HepG2 (cell line): ENCODE measurements around the gene CFAP70. TPM values are rescaled to one million over a fixed set of nuclear protein-coding genes. Genes with fewer than 3 reads are reported as not detected.

Experiments
- ATAC-seq: fragments of 200-7000 bp; cut with Tn5 transposase; 3 replicates; pipeline ENCODE4 v1.9.1; 2020; ENCODE audit warnings: mild to moderate bottlenecking, moderate library complexity
- BruUV-seq: library from RNA; stranded (reverse); fragments of 400-500 nt; replicated peaks from 2 replicates; lab custom pipeline; 2021; lab: Mats Ljungman, UMichigan
- CTCF ChIA-PET: fragments of 300-600 bp; formaldehyde crosslinking; extraction: SDS; loops from one replicate; lab custom pipeline; 2021; ENCODE audit warnings: low total read pairs, inconsistent platforms, low intra/inter-chr PET ratio; lab: Yijun Ruan, JAX
- POLR2A ChIA-PET: fragments of 350-600 bp; sonication (Branson Sonifier 250); formaldehyde crosslinking; loops from one replicate; lab custom pipeline; 2020; ENCODE audit warnings: antibody characterized with exemption, inconsistent platforms; lab: Yijun Ruan, JAX
- DNase-seq: peaks from one replicate; pipeline ENCODE4 v3.0.0-alpha.2; 2015; ENCODE audit warnings: low spot score
- FAIRE-seq: peaks from 3 replicates; lab custom pipeline; 2011; peaks lifted over from hg19 to GRCh38; lab: Jason Lieb, UNC
- H2AFZ ChIP-seq: one replicate; pipeline ENCODE4 v1.6.1; 2011; ENCODE audit warnings: low read length, inconsistent platforms
- H3K27ac ChIP-seq: fragments of 300-600 bp; 3 replicates; pipeline ENCODE4 v1.8.0; 2011; ENCODE audit warnings: mixed run types, mild to moderate bottlenecking, mixed read lengths, low read length, inconsistent platforms; ENCODE audit not compliant: insufficient read depth; ENCODE audit errors: extremely low read length
- H3K27me3 ChIP-seq, 2 experiments: fragments of 200-600 bp in 1 of 2; 2 replicates in 1 of 2; 3 replicates in 1 of 2; pipeline versions ENCODE4 v1.6.0 to v1.8.0; 2011; ENCODE audit warnings: low read length in 2 of 2, mild to moderate bottlenecking in 2 of 2, moderate library complexity in 2 of 2, inconsistent platforms in 1 of 2; ENCODE audit not compliant: insufficient read depth in 2 of 2, control insufficient read depth in 1 of 2
- H3K36me3 ChIP-seq, 2 experiments: fragments of 200-600 bp in 1 of 2; replicated peaks in 1 of 2; 2 replicates in 1 of 2; 3 replicates in 1 of 2; pipeline versions ENCODE4 v1.5.1 to v1.8.0; 2011; ENCODE audit warnings: low read length in 2 of 2, inconsistent platforms in 1 of 2; ENCODE audit not compliant: insufficient read depth in 2 of 2, control insufficient read depth in 1 of 2
- H3K4me1 ChIP-seq: 2 replicates; pipeline ENCODE4 v1.5.1; 2012; ENCODE audit warnings: low read length, inconsistent platforms; ENCODE audit not compliant: insufficient read depth
- H3K4me2 ChIP-seq: 2 replicates; pipeline ENCODE4 v1.6.0; 2011; ENCODE audit warnings: low read depth, low read length, inconsistent platforms
- H3K4me3 ChIP-seq, 3 experiments: fragments of 200-600 bp in 1 of 3; sonication (generic), shearing (Covaris generic) in 1 of 3; replicated peaks in 1 of 3; 2 replicates each; pipeline ENCODE4 v1.5.1; 2011 to 2016; ENCODE audit warnings: low read length in 3 of 3, inconsistent platforms in 2 of 3, low read depth in 2 of 3, mild to moderate bottlenecking in 2 of 3, control low read depth in 1 of 3, mixed read lengths in 1 of 3; ENCODE audit not compliant: insufficient read depth in 1 of 3
- H3K79me2 ChIP-seq: one replicate; pipeline ENCODE4 v1.6.1; 2011; ENCODE audit warnings: low read length, inconsistent platforms; ENCODE audit not compliant: insufficient read depth
- H3K9ac ChIP-seq: 2 replicates; pipeline ENCODE4 v1.6.0; 2011; ENCODE audit warnings: mild to moderate bottlenecking, low read depth, low read length, inconsistent platforms; ENCODE audit not compliant: insufficient read depth
- H3K9me3 ChIP-seq: 2 replicates; pipeline ENCODE4 v1.5.1; 2012; ENCODE audit warnings: mild to moderate bottlenecking, low read length
- H4K20me1 ChIP-seq: 2 replicates; pipeline ENCODE4 v1.6.0; 2011; ENCODE audit warnings: inconsistent platforms, mild to moderate bottlenecking, low read length, moderate library complexity; ENCODE audit not compliant: insufficient read depth
- GATAD1 ChIP-seq: IDR thresholded peaks from 2 replicates; pipeline ENCODE4 v1.6.1; 2016; ENCODE audit warnings: missing genetic modification reagents, missing compliant biosample characterization
- NFYC ChIP-seq: IDR thresholded peaks from 2 replicates; pipeline ENCODE4 v1.6.1; 2016; ENCODE audit warnings: missing genetic modification reagents, missing compliant biosample characterization
- PPARG ChIP-seq: conservative IDR thresholded peaks from 2 replicates; pipeline ENCODE4 v1.6.1; 2016; ENCODE audit warnings: missing biosample characterization, missing genetic modification reagents
- PTBP1 ChIP-seq: fragments of 200-400 bp; formaldehyde crosslinking; IDR thresholded peaks from 2 replicates; pipeline ENCODE4 v1.6.1; 2018; ENCODE audit warnings: low read length, low read depth; ENCODE audit not compliant: poor library complexity, severe bottlenecking
- REL ChIP-seq: sonication (generic); formaldehyde crosslinking; conservative IDR thresholded peaks from 2 replicates; pipeline ENCODE4 v1.8.0; 2022; ENCODE audit warnings: mild to moderate bottlenecking, missing genetic modification reagents, moderate library complexity
- REPIN1 ChIP-seq: sonication (generic); formaldehyde crosslinking; IDR thresholded peaks from 2 replicates; pipeline ENCODE4 v1.8.0; 2022; ENCODE audit warnings: missing genetic modification reagents, low read depth, mild to moderate bottlenecking, borderline replicate concordance
- TEAD3 ChIP-seq: optimal IDR thresholded peaks from 2 replicates; pipeline ENCODE3; 2016; ENCODE audit warnings: borderline replicate concordance
- XRCC5 ChIP-seq: fragments of 200-400 bp; formaldehyde crosslinking; optimal IDR thresholded peaks from 2 replicates; pipeline ENCODE3; 2017; ENCODE audit warnings: mild to moderate bottlenecking, low read length
- ZFP36 ChIP-seq: fragments of 150-350 bp; IDR thresholded peaks from 2 replicates; pipeline ENCODE4 v1.6.1; 2018; ENCODE audit warnings: borderline replicate concordance, low read length, low read depth; ENCODE audit not compliant: partially characterized antibody
- ZFP36L1 ChIP-seq: sonication (generic); formaldehyde crosslinking; IDR thresholded peaks from 2 replicates; pipeline ENCODE4 v1.8.0; 2022; ENCODE audit warnings: mild to moderate bottlenecking, missing genetic modification reagents, moderate library complexity
- ZNF160 ChIP-seq: sonication (generic); formaldehyde crosslinking; IDR thresholded peaks from 2 replicates; pipeline ENCODE4 v1.8.0; 2022; ENCODE audit warnings: mild to moderate bottlenecking, inconsistent platforms, missing genetic modification reagents
- ZNF205 ChIP-seq: IDR thresholded peaks from 2 replicates; pipeline ENCODE4 v1.6.1; 2018; ENCODE audit warnings: missing biosample characterization, missing genetic modification reagents
- ZNF564 ChIP-seq: sonication (generic); formaldehyde crosslinking; IDR thresholded peaks from 2 replicates; pipeline ENCODE4 v1.8.1; 2023; ENCODE audit warnings: mild to moderate bottlenecking, missing genetic modification reagents
- ZNF569 ChIP-seq: sonication (generic); formaldehyde crosslinking; IDR thresholded peaks from 2 replicates; pipeline ENCODE4 v1.5.0; 2020; ENCODE audit warnings: mild to moderate bottlenecking, missing genetic modification reagents, moderate library complexity, borderline replicate concordance
- WGBS: methylation state at CpG from one replicate; pipeline ENCODE4 v1.1.6; 2017; ENCODE audit warnings: low lambda C conversion rate; 5-methylcytosine and 5-hydroxymethylcytosine counted together
- in situ Hi-C: cut with HindIII; loops from 2 replicates; pipeline ENCODE4 v1.10.0; 2017; ENCODE audit warnings: low pct_unique_long_range_greater_than_20kb; ENCODE audit not compliant: extremely low pct_ligation_motif_present
- intact Hi-C: fragments of 100-400 bp; cut with micrococcal nuclease; formaldehyde crosslinking; loops from one replicate; pipeline ENCODE4 v1.10.0; 2022; ENCODE audit not compliant: unreplicated experiment
- polyA plus RNA-seq, 8 experiments: library from polyadenylated mRNA; depleted of rRNA in 3 of 8; stranded (reverse) in 7 of 8; unstranded in 1 of 8; fragments of >200 nt; fragmentation: Illumina TruSeq in 4 of 8; extraction: Trizol in 4 of 8; gene quantifications; 2 replicates each; pipeline versions ENCODE4 v1.2.1 to v1.2.3, GENCODE V29; 2011 to 2016; ENCODE audit warnings: low read depth in 4 of 8, missing spikeins in 1 of 8, mixed read lengths in 1 of 8; ENCODE audit not compliant: insufficient read depth in 1 of 8
- total RNA-seq, 5 experiments: library from RNA; depleted of rRNA; stranded (reverse); fragments of >200 nt; fragmentation: Illumina TruSeq; extraction: Trizol; gene quantifications; 2 replicates each; pipeline ENCODE4 v1.2.3, GENCODE V29; 2016; ENCODE audit warnings: low read depth in 1 of 5
- TF ChIP-seq, protein P1 (sequence below): sonication (generic); formaldehyde crosslinking; IDR thresholded peaks from 2 replicates; pipeline ENCODE4 v1.4.0; 2020; ENCODE audit warnings: missing genetic modification reagents

The CFAP70 gene
- total and polyA plus RNA-seq, 2 of the 13 experiments (the other 11 are each of a cell fraction or from before 2014, with no cell fraction given), result 0.27 to 0.38 TPM

DNA sequence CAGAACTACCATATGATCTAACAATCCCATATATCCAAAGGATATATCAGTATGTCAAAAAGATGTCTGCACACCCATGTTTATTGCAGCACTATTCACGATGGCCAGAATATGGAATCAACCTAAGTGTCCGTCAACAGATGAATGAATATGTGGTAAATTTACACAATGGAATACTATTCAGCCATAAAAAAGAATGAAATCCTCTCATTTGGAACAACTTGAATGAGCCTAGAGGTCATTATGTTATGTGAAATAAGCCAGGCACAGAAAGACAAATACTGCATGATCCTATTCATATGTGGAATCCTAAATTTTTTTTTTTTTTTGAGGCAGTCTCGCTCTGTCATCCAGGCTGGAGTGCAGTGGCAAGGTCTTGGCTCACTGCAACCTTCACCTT, 6.3 kb upstream of the CFAP70 start:
- H3K79me2 ChIP-seq, result no peaks in the 10 kb centered on the region
- TF ChIP-seq PPARG (no peak), REPIN1 (CRISPR knock-in tag) (no peak), ZNF564 (CRISPR knock-in tag) (no peak), ZFP36L1 (CRISPR knock-in tag) (no peak), NFYC (CRISPR knock-in tag) (no peak)
- CTCF ChIA-PET, result no interaction called here
- FAIRE-seq (no peak), ATAC-seq (no peak), DNase-seq (no peak)
- H4K20me1 ChIP-seq, result no peaks in the 10 kb centered on the region
- H3K4me3 ChIP-seq, result no peak overlapping the region
- H2AFZ ChIP-seq, result no peak overlapping the region
- no peaks in the 10 kb centered on the region for H3K27me3 ChIP-seq
- no peak overlapping the region for H3K9ac ChIP-seq
- H3K4me1 ChIP-seq, result no peaks in the 10 kb centered on the region
- no peak overlapping the region for H3K27ac ChIP-seq
- WGBS, result 89% methylated on average over 3 of the region's 3 CpGs
- H3K4me2 ChIP-seq, result no peak overlapping the region
- in situ Hi-C loops, result no loop called here
- POLR2A ChIA-PET, result no interaction called here
- no peaks in the 10 kb centered on the region for H3K9me3 ChIP-seq
- intact Hi-C loops, result no loop called here
- H3K36me3 ChIP-seq, result no peaks in the 10 kb centered on the region
- no TSS peak for BruUV-seq

DNA sequence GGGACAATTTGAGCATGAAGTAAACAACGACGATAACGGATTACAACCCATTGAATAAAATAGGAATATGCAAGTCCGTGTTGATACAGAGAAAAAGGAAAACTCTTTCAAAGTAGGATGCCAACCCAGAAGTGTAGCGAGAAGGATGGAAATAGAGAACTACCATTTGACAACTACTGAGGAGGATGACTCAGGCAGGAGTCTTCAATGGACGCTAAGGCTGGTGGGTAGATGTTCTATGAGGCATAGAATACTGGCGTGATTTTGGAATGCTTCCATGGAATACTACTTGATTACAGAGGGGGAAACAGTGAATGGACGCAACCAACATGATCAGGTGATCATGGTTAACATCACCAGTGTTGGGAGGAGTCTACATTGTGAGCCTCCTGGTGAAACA, 828 bp upstream of the CFAP70 start:
- Histone ChIP-seq H3K79me2 (no peaks in the 10 kb centered on the region), H3K4me2 (peak overlapping the region; percentile 95; the same call in 1 of the 2 replicates), H3K9me3 (no peaks in the 10 kb centered on the region), H3K9ac (no peak overlapping the region), H2AFZ (no peak overlapping the region), H3K4me1 (peaks cover 9% of the 10 kb centered on the region), H3K4me3 (no peak overlapping the region), H4K20me1 (no peaks in the 10 kb centered on the region), H3K36me3 (no peaks in the 10 kb centered on the region), H3K27ac (no peak overlapping the region), H3K27me3 (no peaks in the 10 kb centered on the region)
- CTCF ChIA-PET, result no interaction called here
- 96% methylated on average over 8 of the region's 8 CpGs for WGBS
- intact Hi-C loops, result loop anchor here (5.0 kb wide), 1 partner anchor 97 kb away; no protein-coding TSS in a partner anchor
- no peak for ATAC-seq
- BruUV-seq, result no TSS peak
- FAIRE-seq, result no peak
- TF ChIP-seq ZNF160 (CRISPR knock-in tag) (no peak), ZNF569 (no peak), TEAD3 (CRISPR knock-in tag) (no peak), PTBP1 (no peak), XRCC5 (no peak), ZNF205 (CRISPR knock-in tag) (no peak), GATAD1 (CRISPR knock-in tag) (no peak), ZFP36 (no peak), REL (CRISPR knock-in tag) (no peak)
- TF ChIP-seq, protein P1, sequence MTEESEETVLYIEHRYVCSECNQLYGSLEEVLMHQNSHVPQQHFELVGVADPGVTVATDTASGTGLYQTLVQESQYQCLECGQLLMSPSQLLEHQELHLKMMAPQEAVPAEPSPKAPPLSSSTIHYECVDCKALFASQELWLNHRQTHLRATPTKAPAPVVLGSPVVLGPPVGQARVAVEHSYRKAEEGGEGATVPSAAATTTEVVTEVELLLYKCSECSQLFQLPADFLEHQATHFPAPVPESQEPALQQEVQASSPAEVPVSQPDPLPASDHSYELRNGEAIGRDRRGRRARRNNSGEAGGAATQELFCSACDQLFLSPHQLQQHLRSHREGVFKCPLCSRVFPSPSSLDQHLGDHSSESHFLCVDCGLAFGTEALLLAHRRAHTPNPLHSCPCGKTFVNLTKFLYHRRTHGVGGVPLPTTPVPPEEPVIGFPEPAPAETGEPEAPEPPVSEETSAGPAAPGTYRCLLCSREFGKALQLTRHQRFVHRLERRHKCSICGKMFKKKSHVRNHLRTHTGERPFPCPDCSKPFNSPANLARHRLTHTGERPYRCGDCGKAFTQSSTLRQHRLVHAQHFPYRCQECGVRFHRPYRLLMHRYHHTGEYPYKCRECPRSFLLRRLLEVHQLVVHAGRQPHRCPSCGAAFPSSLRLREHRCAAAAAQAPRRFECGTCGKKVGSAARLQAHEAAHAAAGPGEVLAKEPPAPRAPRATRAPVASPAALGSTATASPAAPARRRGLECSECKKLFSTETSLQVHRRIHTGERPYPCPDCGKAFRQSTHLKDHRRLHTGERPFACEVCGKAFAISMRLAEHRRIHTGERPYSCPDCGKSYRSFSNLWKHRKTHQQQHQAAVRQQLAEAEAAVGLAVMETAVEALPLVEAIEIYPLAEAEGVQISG (CRISPR knock-in tag), result no peak
- in situ Hi-C loops, result no loop called here
- POLR2A ChIA-PET, result interaction anchor here (1.0 to 1.6 kb wide), 3 partner anchors 20 to 183 kb away, joined by 3 to 11 read pairs (median 3); partner anchors contain the start of gene DNAJC9
- no peak for DNase-seq
